Measurements from ENCODE around the gene OBP2B. TPM values are rescaled to one million over a fixed set of nuclear protein-coding genes. Genes with fewer than 3 reads are reported as not detected.
"Not testable (repeated sequence)": the region's sequence is repeated elsewhere in the genome, so short reads cannot be mapped to it uniquely, and the experiment has no call there.

The OBP2B gene
- polyA plus RNA-seq, 1 donor (not counting 4 experiments of a cell fraction or from before 2014, with no cell fraction given): not detected

- H3K4me3 ChIP-seq (ENCODE audit: control insufficient read depth in 2 of 3, extremely low read depth in 1 of 3, insufficient read depth in 2 of 3, low read depth in 1 of 3, low read length in 3 of 3): no peak overlapping the region
- H4K20me1 ChIP-seq (ENCODE audit: control insufficient read depth, extremely low read depth, insufficient read depth, low read length): no peaks in the 10 kb centered on the region
- TF ChIP-seq EZH2 (IDR thresholded peaks at IDR 0.05; ENCODE audit: low read length) (no peak), CTCF (optimal IDR thresholded peaks at IDR 0.05 in 1 of 3, IDR thresholded peaks at IDR 0.05 in 1 of 3, conservative IDR thresholded peaks at IDR 0.05 in 1 of 3; ENCODE audit: extremely low read depth in 1 of 3, insufficient read depth in 2 of 3, low read length in 3 of 3) (no peak)
- H3K27me3 ChIP-seq (ENCODE audit: control insufficient read depth, extremely low read depth, insufficient read depth, low read length): no peaks in the 10 kb centered on the region
- no peak for FAIRE-seq
- H3K4me2 ChIP-seq (ENCODE audit: control insufficient read depth, extremely low read depth, insufficient read depth, low read depth, low read length): no peak overlapping the region
- H3K4me1 ChIP-seq (ENCODE audit: control insufficient read depth, extremely low read depth, insufficient read depth, low read length): no peaks in the 10 kb centered on the region
- H2AFZ ChIP-seq (ENCODE audit: control insufficient read depth, low read length): no peak overlapping the region
- no peaks in the 10 kb centered on the region for H3K9me1 ChIP-seq (ENCODE audit: control insufficient read depth, extremely low read depth, insufficient read depth, low read length)
- no peak overlapping the region for H3K9ac ChIP-seq (ENCODE audit: control insufficient read depth, extremely low read depth, insufficient read depth, low read length)
- no peaks in the 10 kb centered on the region for H3K79me2 ChIP-seq (ENCODE audit: control insufficient read depth, insufficient read depth, low read length)
- dilution Hi-C loops (cut with MboI; ENCODE audit: extremely low pct_ligation_motif_present, low sequenced_read_pairs): no loop called here
- DNase-seq (ENCODE audit: low read depth, low spot score): no peak
- no peaks in the 10 kb centered on the region for H3K36me3 ChIP-seq (ENCODE audit: control insufficient read depth in 2 of 2, extremely low read depth in 1 of 2, insufficient read depth in 2 of 2, low read length in 2 of 2)
- no peaks in the 10 kb centered on the region for H3K9me3 ChIP-seq (ENCODE audit: control insufficient read depth, low read depth, low read length)
- no peak overlapping the region for H3K27ac ChIP-seq (ENCODE audit: control insufficient read depth, insufficient read depth, low read length)
These were observed 16.3 kb upstream of the OBP2B start for GRCh38 chr9:133225171-133226011.

- Histone ChIP-seq H4K20me1 (ENCODE audit: control insufficient read depth, extremely low read depth, insufficient read depth, low read length) (no peaks in the 10 kb centered on the region), H3K36me3 (ENCODE audit: control insufficient read depth in 2 of 2, extremely low read depth in 1 of 2, insufficient read depth in 2 of 2, low read length in 2 of 2) (no peaks in the 10 kb centered on the region), H3K27me3 (ENCODE audit: control insufficient read depth, extremely low read depth, insufficient read depth, low read length) (no peaks in the 10 kb centered on the region), H3K9ac (ENCODE audit: control insufficient read depth, extremely low read depth, insufficient read depth, low read length) (no peak overlapping the region), H3K4me3 (ENCODE audit: control insufficient read depth in 2 of 3, extremely low read depth in 1 of 3, insufficient read depth in 2 of 3, low read depth in 1 of 3, low read length in 3 of 3) (no peak overlapping the region), H3K9me3 (ENCODE audit: control insufficient read depth, low read depth, low read length) (no peaks in the 10 kb centered on the region), H3K4me2 (ENCODE audit: control insufficient read depth, extremely low read depth, insufficient read depth, low read depth, low read length) (no peak overlapping the region), H3K79me2 (ENCODE audit: control insufficient read depth, insufficient read depth, low read length) (no peaks in the 10 kb centered on the region), H3K4me1 (ENCODE audit: control insufficient read depth, extremely low read depth, insufficient read depth, low read length) (no peaks in the 10 kb centered on the region), H3K27ac (ENCODE audit: control insufficient read depth, insufficient read depth, low read length) (no peak overlapping the region), H2AFZ (ENCODE audit: control insufficient read depth, low read length) (no peak overlapping the region), H3K9me1 (ENCODE audit: control insufficient read depth, extremely low read depth, insufficient read depth, low read length) (no peaks in the 10 kb centered on the region)
- DNase-seq (ENCODE audit: low read depth, low spot score): no peak
- dilution Hi-C loops (cut with MboI; ENCODE audit: extremely low pct_ligation_motif_present, low sequenced_read_pairs): no loop called here
- TF ChIP-seq CTCF (optimal IDR thresholded peaks at IDR 0.05 in 1 of 3, IDR thresholded peaks at IDR 0.05 in 1 of 3, conservative IDR thresholded peaks at IDR 0.05 in 1 of 3; ENCODE audit: extremely low read depth in 1 of 3, insufficient read depth in 2 of 3, low read length in 3 of 3): no peak
- no peak for TF ChIP-seq EZH2 (IDR thresholded peaks at IDR 0.05; ENCODE audit: low read length)
- no peak for FAIRE-seq
These were observed 15.7 kb upstream of the OBP2B start for GRCh38 chr9:133224762-133225161.

GRCh38 chr9:133223159-133223756 is 14.2 kb upstream of the OBP2B start:
- FAIRE-seq; H3K4me3 ChIP-seq (ENCODE audit: control insufficient read depth in 2 of 3, extremely low read depth in 1 of 3, insufficient read depth in 2 of 3, low read depth in 1 of 3, low read length in 3 of 3); H4K20me1 ChIP-seq (ENCODE audit: control insufficient read depth, extremely low read depth, insufficient read depth, low read length); H3K9me3 ChIP-seq (ENCODE audit: control insufficient read depth, low read depth, low read length); H3K9ac ChIP-seq (ENCODE audit: control insufficient read depth, extremely low read depth, insufficient read depth, low read length); H3K9me1 ChIP-seq (ENCODE audit: control insufficient read depth, extremely low read depth, insufficient read depth, low read length); H3K27me3 ChIP-seq (ENCODE audit: control insufficient read depth, extremely low read depth, insufficient read depth, low read length); H3K4me1 ChIP-seq (ENCODE audit: control insufficient read depth, extremely low read depth, insufficient read depth, low read length); H3K36me3 ChIP-seq (ENCODE audit: control insufficient read depth in 2 of 2, extremely low read depth in 1 of 2, insufficient read depth in 2 of 2, low read length in 2 of 2); DNase-seq (ENCODE audit: low read depth, low spot score); H3K4me2 ChIP-seq (ENCODE audit: control insufficient read depth, extremely low read depth, insufficient read depth, low read depth, low read length); H2AFZ ChIP-seq (ENCODE audit: control insufficient read depth, low read length); dilution Hi-C loops (cut with MboI; ENCODE audit: extremely low pct_ligation_motif_present, low sequenced_read_pairs); H3K79me2 ChIP-seq (ENCODE audit: control insufficient read depth, insufficient read depth, low read length); H3K27ac ChIP-seq (ENCODE audit: control insufficient read depth, insufficient read depth, low read length): not testable (repeated sequence)
